ENCODE data around the gene CHST13. TPM values are rescaled to one million over a fixed set of nuclear protein-coding genes. Genes with fewer than 3 reads are reported as not detected.

CHST13 gene
- total RNA-seq, 1 experiment from 2014 or later = 1.3 TPM

DNA sequence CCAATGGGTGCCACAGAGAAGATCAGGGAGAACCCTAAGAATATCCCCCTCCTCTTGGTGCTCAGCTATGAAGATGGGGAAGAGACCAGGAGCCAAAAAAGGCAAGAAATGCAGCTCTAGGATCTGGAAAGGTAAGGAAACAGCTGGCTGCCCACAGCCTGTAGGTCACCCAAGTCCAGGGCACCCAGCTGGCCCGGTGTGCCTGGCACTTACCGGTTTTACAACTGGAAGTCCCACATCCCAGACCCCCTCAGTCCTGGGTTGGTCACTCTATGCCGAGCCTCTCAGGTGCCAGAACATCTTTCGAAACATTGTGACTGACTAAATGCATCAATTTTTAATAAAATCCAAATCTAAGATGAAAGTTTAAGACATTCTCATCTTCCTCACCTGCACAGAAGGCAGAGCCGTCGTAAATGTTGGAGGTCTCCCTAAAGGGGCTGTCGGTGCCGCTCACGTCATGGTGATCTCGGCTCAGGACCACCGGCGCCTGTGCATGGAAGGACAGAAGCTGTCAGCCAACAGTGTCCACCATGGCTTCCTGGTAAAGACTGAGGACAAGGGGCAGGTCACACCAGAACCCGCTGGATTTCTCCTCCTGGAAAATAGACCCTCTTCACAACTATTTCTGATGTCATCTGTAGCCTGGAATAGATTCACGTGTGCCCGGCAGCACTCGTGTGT, 34.9 kb upstream of the CHST13 start:
- no peak overlapping the region for H3K27ac Mint-ChIP-seq (ENCODE audit: unreplicated experiment)
- TF ChIP-seq CTCF (IDR thresholded peaks at IDR 0.05; ENCODE audit: unreplicated experiment) = no peak
- intact Hi-C loops (cut with micrococcal nuclease; ENCODE audit: unreplicated experiment) = no loop called here
- no peak for DNase-seq
- H3K4me1 Mint-ChIP-seq (ENCODE audit: low read depth, unreplicated experiment) = peaks cover 10% of the 10 kb centered on the region
- BruUV-seq (replicated peaks) = no TSS peak
- CTCF ChIA-PET = interaction anchor here (0.5 kb wide), 2 partner anchors 225 to 1059 kb away, joined by 3 read pairs; no protein-coding TSS in a partner anchor
- H3K36me3 Mint-ChIP-seq (ENCODE audit: insufficient read depth, unreplicated experiment) = no peaks in the 10 kb centered on the region
- H3K4me3 Mint-ChIP-seq (ENCODE audit: low read depth, unreplicated experiment) = no peak overlapping the region
- peaks cover 22% of the 10 kb centered on the region for H3K27me3 Mint-ChIP-seq (ENCODE audit: unreplicated experiment)
- no peaks in the 10 kb centered on the region for H3K9me3 Mint-ChIP-seq (ENCODE audit: low read depth, unreplicated experiment)

GRCh38 chr3:126490619-126491018, 33.3 kb upstream of the CHST13 start:
- intact Hi-C loops (cut with micrococcal nuclease; ENCODE audit: unreplicated experiment) = no loop called here
- CTCF ChIA-PET = interaction anchor here (0.9 to 1.6 kb wide), 3 partner anchors 18 to 35 kb away, joined by 3 to 4 read pairs (median 3); no protein-coding TSS in a partner anchor
- no peak overlapping the region for H3K4me3 Mint-ChIP-seq (ENCODE audit: low read depth, unreplicated experiment)
- H3K27me3 Mint-ChIP-seq (ENCODE audit: unreplicated experiment) = peaks cover 28% of the 10 kb centered on the region
- TF ChIP-seq CTCF (IDR thresholded peaks at IDR 0.05; ENCODE audit: unreplicated experiment) = no peak
- peaks cover 10% of the 10 kb centered on the region for H3K4me1 Mint-ChIP-seq (ENCODE audit: low read depth, unreplicated experiment)
- no peak for DNase-seq
- H3K27ac Mint-ChIP-seq (ENCODE audit: unreplicated experiment) = no peak overlapping the region
- BruUV-seq (replicated peaks) = no TSS peak
- H3K36me3 Mint-ChIP-seq (ENCODE audit: insufficient read depth, unreplicated experiment) = no peaks in the 10 kb centered on the region
- H3K9me3 Mint-ChIP-seq (ENCODE audit: low read depth, unreplicated experiment) = no peaks in the 10 kb centered on the region

DNA sequence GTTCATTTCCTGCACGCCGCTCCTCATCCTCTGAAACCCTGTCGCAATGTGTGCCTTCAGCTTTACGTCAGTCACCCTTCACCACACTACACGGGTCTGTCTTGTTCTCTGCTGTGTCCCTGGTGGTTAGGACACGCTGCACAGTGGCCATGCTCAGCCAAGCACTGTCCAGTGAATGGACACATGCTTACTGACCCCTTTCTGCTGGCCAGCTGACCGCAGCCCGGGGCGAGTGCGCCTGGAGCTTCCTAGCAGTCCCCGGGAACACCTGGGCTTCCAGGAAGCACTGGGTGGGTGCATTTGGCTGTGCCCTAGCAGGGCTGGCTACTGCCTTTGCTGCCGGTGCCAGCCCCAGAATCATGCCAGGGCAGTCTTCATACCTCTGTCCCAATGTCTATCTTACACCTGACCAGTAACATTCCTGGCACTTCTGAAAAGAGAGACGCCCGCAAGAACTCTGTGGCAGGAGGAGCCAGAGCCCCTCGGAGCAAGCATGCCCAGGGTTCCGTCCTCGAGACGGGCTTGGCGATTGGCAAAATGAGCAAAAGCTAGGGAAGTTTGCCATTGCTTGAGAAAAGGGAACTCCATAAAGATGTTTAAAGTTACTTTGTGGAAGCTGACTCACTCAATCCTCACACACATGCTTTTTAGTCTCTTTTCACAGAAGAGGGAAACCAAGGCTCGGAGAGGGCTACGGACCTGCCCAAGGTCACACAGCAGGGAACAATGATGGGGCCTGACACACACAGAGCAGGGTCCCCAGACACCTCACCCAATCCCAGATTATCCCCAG, 32.5 kb upstream of the CHST13 start:
- Mint-ChIP-seq H3K9me3 (ENCODE audit: low read depth, unreplicated experiment) (no peaks in the 10 kb centered on the region), H3K4me3 (ENCODE audit: low read depth, unreplicated experiment) (no peak overlapping the region), H3K36me3 (ENCODE audit: insufficient read depth, unreplicated experiment) (no peaks in the 10 kb centered on the region), H3K4me1 (ENCODE audit: low read depth, unreplicated experiment) (peaks cover 10% of the 10 kb centered on the region), H3K27ac (ENCODE audit: unreplicated experiment) (no peak overlapping the region), H3K27me3 (ENCODE audit: unreplicated experiment) (peaks cover 32% of the 10 kb centered on the region)
- TF ChIP-seq CTCF (IDR thresholded peaks at IDR 0.05; ENCODE audit: unreplicated experiment) = no peak
- BruUV-seq (replicated peaks) = no TSS peak
- intact Hi-C loops (cut with micrococcal nuclease; ENCODE audit: unreplicated experiment) = no loop called here
- CTCF ChIA-PET = interaction anchor here (1.6 kb wide), 1 partner anchor 31 kb away, joined by 4 read pairs; no protein-coding TSS in a partner anchor
- no peak for DNase-seq

DNA sequence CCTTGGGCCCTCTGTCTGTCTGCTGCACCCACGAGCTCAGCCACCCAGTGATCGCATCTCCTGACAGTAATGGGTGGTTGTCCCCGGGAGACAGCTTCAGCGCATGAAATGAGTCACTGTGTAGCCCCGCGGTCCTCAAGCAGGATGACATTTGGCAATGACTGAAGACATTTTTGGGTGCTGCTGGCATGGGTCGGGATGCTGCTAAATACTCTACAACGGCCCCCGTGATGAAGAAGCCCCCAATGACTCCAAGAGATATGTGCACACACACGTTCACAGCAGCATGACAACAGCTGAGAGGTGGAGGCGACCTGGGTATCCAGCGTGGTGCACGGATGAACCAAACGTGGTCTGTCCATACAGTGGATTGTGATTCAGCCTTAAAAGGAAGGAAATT, 30.9 kb upstream of the CHST13 start:
- Mint-ChIP-seq H3K27me3 (ENCODE audit: unreplicated experiment) (peaks cover 39% of the 10 kb centered on the region), H3K4me3 (ENCODE audit: low read depth, unreplicated experiment) (no peak overlapping the region), H3K36me3 (ENCODE audit: insufficient read depth, unreplicated experiment) (no peaks in the 10 kb centered on the region), H3K27ac (ENCODE audit: unreplicated experiment) (no peak overlapping the region), H3K9me3 (ENCODE audit: low read depth, unreplicated experiment) (no peaks in the 10 kb centered on the region), H3K4me1 (ENCODE audit: low read depth, unreplicated experiment) (peaks cover 10% of the 10 kb centered on the region)
- no peak for TF ChIP-seq CTCF (IDR thresholded peaks at IDR 0.05; ENCODE audit: unreplicated experiment)
- CTCF ChIA-PET = no interaction called here
- no peak for DNase-seq
- no TSS peak for BruUV-seq (replicated peaks)
- intact Hi-C loops (cut with micrococcal nuclease; ENCODE audit: unreplicated experiment) = no loop called here

Measured in Calu3 (cell line).